Esophagus mucosa (tissue), 1 donor: Measurements from ENCODE around the gene ATP1A1. TPM values are rescaled to one million over a fixed set of nuclear protein-coding genes. Genes with fewer than 3 reads are reported as not detected.

Source experiments
- ATAC-seq: fragments of 200-7000 bp; cut with Tn5 transposase; one replicate; pipeline ENCODE4 v1.9.1; 2020
- total RNA-seq: library from RNA; stranded (reverse); gene quantifications from one replicate; pipeline ENCODE4 v1.2.4, GENCODE V29; 2023
- donor health status: DM: yes; HTN: yes; CAD: no.

Gene ATP1A1
- total RNA-seq, 1 donor from 2014 or later = 371 TPM

- no peak for ATAC-seq
These were observed 72.5 kb downstream of the ATP1A1 start for GRCh38 chr1:116445534-116445933.

- no peak for ATAC-seq
These were observed 73.6 kb downstream of the ATP1A1 start for GRCh38 chr1:116446686-116447085.

- no peak for ATAC-seq
These were observed 75.8 kb downstream of the ATP1A1 start for GRCh38 chr1:116448785-116449385.

GRCh38 chr1:116449578-116449977 lies 76.5 kb downstream of the ATP1A1 start:
- ATAC-seq = no peak

- no peak for ATAC-seq
These were observed 78.7 kb downstream of the ATP1A1 start for GRCh38 chr1:116451702-116452101.

GRCh38 chr1:116453481-116453880 lies 80.4 kb downstream of the ATP1A1 start:
- peak; percentile 62 for ATAC-seq

- no peak for ATAC-seq
These were observed 80.9 kb downstream of the ATP1A1 start for GRCh38 chr1:116453906-116454305.

Other genes with a start within 250 kb of the ATP1A1 start
- gene CD58, start 197.8 kb downstream of the ATP1A1 start, total RNA-seq = 19.8 TPM